ENCODE data around the gene ZSCAN18.

The ZSCAN18 gene

DNA sequence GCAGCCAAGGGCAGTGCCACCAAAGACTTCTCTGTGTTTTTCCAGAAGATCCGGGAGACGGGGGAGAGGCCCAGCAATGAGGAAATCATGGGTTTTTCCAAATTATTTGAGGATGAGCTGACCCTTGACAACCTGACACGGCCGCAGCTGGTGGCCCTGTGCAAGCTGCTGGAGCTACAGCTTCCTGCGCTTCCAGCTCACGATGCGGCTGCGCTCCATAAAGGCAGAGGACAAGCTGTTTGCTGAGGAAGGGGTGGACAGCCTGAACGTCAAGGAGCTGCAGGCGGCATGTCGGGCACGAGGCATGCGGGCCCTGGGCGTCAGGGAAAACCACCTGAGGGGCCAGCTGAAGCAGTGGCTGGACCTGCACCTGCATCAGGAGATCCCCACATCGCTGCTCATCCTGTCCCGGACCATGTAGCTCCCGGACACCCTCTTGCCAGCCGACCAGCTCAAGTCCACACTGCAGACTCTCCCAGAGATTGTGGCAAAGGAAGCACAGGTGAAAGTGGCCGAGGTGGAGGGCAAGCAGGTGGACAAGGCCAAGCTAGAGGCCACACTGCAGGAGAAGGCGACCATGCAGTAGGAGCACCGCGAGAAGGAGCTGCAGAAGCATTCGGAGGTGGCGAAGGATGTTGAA is 52.5 kb downstream of the ZSCAN18 start:
- H3K27me3 ChIP-seq (ENCODE audit: insufficient read depth, low read length), result no peaks in the 10 kb centered on the region
- H2AFZ ChIP-seq (ENCODE audit: low read length), result no peak overlapping the region
- no peak overlapping the region for H3K9ac ChIP-seq (ENCODE audit: low read length)
- no peak for TF ChIP-seq EZH2 (IDR thresholded peaks at IDR 0.05; ENCODE audit: borderline replicate concordance, low read length)
- TF ChIP-seq, protein P1, sequence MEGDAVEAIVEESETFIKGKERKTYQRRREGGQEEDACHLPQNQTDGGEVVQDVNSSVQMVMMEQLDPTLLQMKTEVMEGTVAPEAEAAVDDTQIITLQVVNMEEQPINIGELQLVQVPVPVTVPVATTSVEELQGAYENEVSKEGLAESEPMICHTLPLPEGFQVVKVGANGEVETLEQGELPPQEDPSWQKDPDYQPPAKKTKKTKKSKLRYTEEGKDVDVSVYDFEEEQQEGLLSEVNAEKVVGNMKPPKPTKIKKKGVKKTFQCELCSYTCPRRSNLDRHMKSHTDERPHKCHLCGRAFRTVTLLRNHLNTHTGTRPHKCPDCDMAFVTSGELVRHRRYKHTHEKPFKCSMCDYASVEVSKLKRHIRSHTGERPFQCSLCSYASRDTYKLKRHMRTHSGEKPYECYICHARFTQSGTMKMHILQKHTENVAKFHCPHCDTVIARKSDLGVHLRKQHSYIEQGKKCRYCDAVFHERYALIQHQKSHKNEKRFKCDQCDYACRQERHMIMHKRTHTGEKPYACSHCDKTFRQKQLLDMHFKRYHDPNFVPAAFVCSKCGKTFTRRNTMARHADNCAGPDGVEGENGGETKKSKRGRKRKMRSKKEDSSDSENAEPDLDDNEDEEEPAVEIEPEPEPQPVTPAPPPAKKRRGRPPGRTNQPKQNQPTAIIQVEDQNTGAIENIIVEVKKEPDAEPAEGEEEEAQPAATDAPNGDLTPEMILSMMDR (IDR thresholded peaks at IDR 0.05; ENCODE audit: low read length), result no peak
- no peaks in the 10 kb centered on the region for H3K9me3 ChIP-seq (ENCODE audit: low read length)
- no peaks in the 10 kb centered on the region for H3K9me2 ChIP-seq (ENCODE audit: low read depth, low read length)
- H4K20me1 ChIP-seq (ENCODE audit: insufficient read depth, low read length), result no peaks in the 10 kb centered on the region
- no peaks in the 10 kb centered on the region for H3K79me2 ChIP-seq (ENCODE audit: insufficient read depth, low read length)
- H3F3A ChIP-seq (ENCODE audit: insufficient read depth, low read length), result no peaks in the 10 kb centered on the region
- H3K27ac ChIP-seq (ENCODE audit: low read depth, low read length, poor library complexity, severe bottlenecking), result no peak overlapping the region
- no peaks in the 10 kb centered on the region for H3K36me3 ChIP-seq (ENCODE audit: insufficient read depth, low read length)
- no peak overlapping the region for H3K4me2 ChIP-seq (ENCODE audit: low read length)
- no peak overlapping the region for H3K4me3 ChIP-seq (ENCODE audit: low read depth, low read length, poor library complexity, severe bottlenecking)
- no peaks in the 10 kb centered on the region for H3K4me1 ChIP-seq (ENCODE audit: insufficient read depth, low read length, severe bottlenecking)

DNA sequence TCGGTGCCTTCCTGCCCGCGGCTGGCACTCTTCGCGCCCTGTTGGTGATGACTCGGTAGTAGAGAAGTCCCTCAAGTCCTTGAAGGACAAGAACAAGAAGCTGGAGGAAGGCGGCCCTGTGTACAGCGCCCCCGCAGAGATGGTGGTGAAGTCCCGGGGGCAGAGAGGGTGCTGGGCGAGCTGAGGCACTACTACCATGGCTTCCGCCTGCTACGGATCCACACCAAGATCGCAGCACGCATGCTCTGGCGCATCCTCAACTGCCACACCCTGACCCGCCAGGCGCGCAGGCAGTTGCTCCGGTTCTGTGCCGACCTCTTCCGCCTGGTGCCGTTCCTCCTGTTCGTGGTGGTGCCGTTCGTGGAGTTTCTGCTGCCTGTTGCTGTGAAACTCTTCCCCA is 53.1 kb downstream of the ZSCAN18 start:
- Histone ChIP-seq H3K4me1 (ENCODE audit: insufficient read depth, low read length, severe bottlenecking) (no peaks in the 10 kb centered on the region), H3K36me3 (ENCODE audit: insufficient read depth, low read length) (no peaks in the 10 kb centered on the region), H3K27me3 (ENCODE audit: insufficient read depth, low read length) (no peaks in the 10 kb centered on the region), H3F3A (ENCODE audit: insufficient read depth, low read length) (no peaks in the 10 kb centered on the region), H3K27ac (ENCODE audit: low read depth, low read length, poor library complexity, severe bottlenecking) (no peak overlapping the region), H3K9ac (ENCODE audit: low read length) (no peak overlapping the region), H3K4me2 (ENCODE audit: low read length) (no peak overlapping the region), H2AFZ (ENCODE audit: low read length) (no peak overlapping the region), H3K9me2 (ENCODE audit: low read depth, low read length) (no peaks in the 10 kb centered on the region), H4K20me1 (ENCODE audit: insufficient read depth, low read length) (no peaks in the 10 kb centered on the region), H3K4me3 (ENCODE audit: low read depth, low read length, poor library complexity, severe bottlenecking) (no peak overlapping the region), H3K9me3 (ENCODE audit: low read length) (no peaks in the 10 kb centered on the region), H3K79me2 (ENCODE audit: insufficient read depth, low read length) (no peaks in the 10 kb centered on the region)
- TF ChIP-seq, protein P1 (IDR thresholded peaks at IDR 0.05; ENCODE audit: low read length), result no peak
- no peak for TF ChIP-seq EZH2 (IDR thresholded peaks at IDR 0.05; ENCODE audit: borderline replicate concordance, low read length)

DNA sequence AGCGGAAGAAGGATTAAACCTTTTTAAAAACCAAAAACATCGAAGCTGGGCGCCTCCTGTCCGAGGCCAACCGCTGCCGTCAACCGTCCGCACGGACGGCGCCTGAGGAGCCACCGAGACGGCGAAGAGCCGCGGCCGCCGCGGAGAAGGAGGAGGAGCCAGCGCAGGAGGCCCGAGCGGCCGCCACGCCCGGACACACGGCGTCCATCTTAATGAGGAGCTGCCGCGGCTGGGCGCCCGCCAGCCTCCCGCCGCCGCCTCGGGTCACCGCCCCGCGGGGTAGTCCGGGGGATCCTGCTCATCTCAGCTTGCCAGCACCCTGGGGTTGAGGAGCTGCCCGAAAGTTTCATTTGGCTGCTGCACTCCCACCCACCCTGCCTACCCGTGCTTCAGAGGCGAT is 53.6 kb downstream of the ZSCAN18 start:
- H4K20me1 ChIP-seq (ENCODE audit: insufficient read depth, low read length), result no peaks in the 10 kb centered on the region
- no peaks in the 10 kb centered on the region for H3K9me3 ChIP-seq (ENCODE audit: low read length)
- no peaks in the 10 kb centered on the region for H3K79me2 ChIP-seq (ENCODE audit: insufficient read depth, low read length)
- H3K9ac ChIP-seq (ENCODE audit: low read length), result no peak overlapping the region
- H3K4me3 ChIP-seq (ENCODE audit: low read depth, low read length, poor library complexity, severe bottlenecking), result no peak overlapping the region
- no peaks in the 10 kb centered on the region for H3K27me3 ChIP-seq (ENCODE audit: insufficient read depth, low read length)
- H3K9me2 ChIP-seq (ENCODE audit: low read depth, low read length), result no peaks in the 10 kb centered on the region
- no peaks in the 10 kb centered on the region for H3F3A ChIP-seq (ENCODE audit: insufficient read depth, low read length)
- no peak overlapping the region for H2AFZ ChIP-seq (ENCODE audit: low read length)
- H3K27ac ChIP-seq (ENCODE audit: low read depth, low read length, poor library complexity, severe bottlenecking), result no peak overlapping the region
- no peaks in the 10 kb centered on the region for H3K36me3 ChIP-seq (ENCODE audit: insufficient read depth, low read length)
- no peaks in the 10 kb centered on the region for H3K4me1 ChIP-seq (ENCODE audit: insufficient read depth, low read length, severe bottlenecking)
- TF ChIP-seq EZH2 (IDR thresholded peaks at IDR 0.05; ENCODE audit: borderline replicate concordance, low read length), result no peak
- TF ChIP-seq, protein P1 (IDR thresholded peaks at IDR 0.05; ENCODE audit: low read length), result no peak
- no peak overlapping the region for H3K4me2 ChIP-seq (ENCODE audit: low read length)

Measured in OCI-LY1 (cell line).